Activated CD4-positive, alpha-beta T cell treated with anti-CD3 and anti-CD28 coated beads, Interleukin-2, amount 50 U/mL, for 4 hours (primary cell): Measurements from ENCODE around the gene TC2N.
"Not testable (repeated sequence)": the region's sequence is repeated elsewhere in the genome, so short reads cannot be mapped to it uniquely, and the experiment has no call there.

Experiments
- DNase-seq, 2 experiments: peaks; one replicate each; pipeline ENCODE4 v3.0.0-alpha.2; 2020

TC2N gene

GRCh38 chr14:91867316-91867988, at the start of gene TC2N:
TC2N (minus strand) TSS chr14:91867536; CDS start chr14:91813769, 53,767 bp downstream.
- DNase-seq: peak in 1 of 2 experiments; percentile 19

GRCh38 chr14:91912035-91912434, 44.7 kb upstream of the TC2N start:
- DNase-seq: no peak

GRCh38 chr14:91911474-91912032, 44.2 kb upstream of the TC2N start:
- peak; percentile 25 to 28 for DNase-seq

DNA sequence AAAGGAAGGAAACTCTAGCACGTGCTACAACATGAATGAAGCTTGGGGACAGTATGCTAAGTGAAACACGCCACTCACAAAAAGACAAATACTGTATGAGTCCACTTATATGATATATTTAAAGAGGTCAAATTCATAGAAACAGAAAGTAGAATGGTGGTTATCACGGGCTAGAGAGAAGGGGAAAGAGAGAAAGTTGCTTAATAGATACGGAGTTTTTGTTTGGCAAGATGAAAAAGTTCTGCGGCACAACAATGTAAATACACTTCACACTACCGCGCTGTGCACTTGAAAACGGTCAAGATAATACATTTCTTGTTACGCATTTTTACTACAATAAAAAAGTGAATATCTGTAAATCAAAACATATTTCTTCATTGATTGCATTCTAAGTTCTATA, 42.9 kb upstream of the TC2N start:
- DNase-seq: no peak

GRCh38 chr14:91906374-91906773, 39.0 kb upstream of the TC2N start:
- DNase-seq: no peak

DNA sequence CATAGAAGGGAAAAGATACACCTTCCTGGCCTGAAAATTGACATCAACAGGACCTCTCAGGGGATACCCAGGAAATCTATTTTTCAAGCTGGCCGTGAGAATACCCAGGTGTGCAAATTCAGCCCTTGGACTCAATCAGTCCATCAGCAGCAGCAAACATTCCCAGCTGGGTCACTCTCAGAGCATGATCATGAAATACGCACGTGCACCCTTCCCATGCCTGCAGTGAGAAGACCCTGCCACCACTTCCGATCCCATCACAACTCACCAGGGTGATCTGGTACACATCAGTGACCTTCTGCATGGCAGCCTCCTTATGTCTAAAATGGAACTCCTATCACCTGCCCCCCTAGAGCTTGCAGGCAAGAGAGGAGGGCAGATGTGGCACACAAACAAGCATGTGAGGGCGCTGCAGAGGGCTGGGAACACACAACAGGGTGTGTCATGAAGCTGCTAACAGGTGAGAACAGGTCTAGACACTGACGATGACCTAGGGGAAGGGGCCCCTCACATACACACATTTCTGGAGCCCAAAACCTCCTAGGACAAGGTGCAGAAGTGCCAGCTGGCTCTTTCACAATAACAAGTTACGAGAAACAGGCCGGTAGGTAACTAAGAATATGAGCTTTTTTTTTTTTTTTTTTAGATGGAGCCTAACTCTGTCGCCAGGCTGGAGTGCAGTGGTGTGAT, 37.8 kb upstream of the TC2N start:
- no peak for DNase-seq

DNA sequence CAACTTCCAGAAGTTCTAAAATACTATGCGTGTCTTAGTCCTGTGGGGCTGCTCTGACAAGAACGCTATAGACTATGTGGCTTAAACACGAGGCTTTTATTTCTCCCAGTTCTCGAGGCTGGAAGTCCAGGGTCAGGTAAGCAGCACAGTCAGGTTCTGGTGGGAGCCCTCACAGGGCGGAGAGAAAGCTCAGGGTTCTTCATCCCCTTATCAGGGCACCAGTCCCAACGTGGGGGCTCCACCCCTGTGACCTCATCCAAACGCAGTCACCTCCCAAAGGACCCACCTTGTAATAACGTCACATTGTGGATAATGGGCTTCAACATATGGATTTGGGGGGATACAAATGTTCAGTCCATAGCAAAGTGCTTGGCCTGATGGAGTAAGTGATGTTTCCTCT, 37.1 kb upstream of the TC2N start:
- no peak for DNase-seq

GRCh38 chr14:91903070-91903469, 35.7 kb upstream of the TC2N start:
- DNase-seq: no peak

GRCh38 chr14:91902336-91902735, 35.0 kb upstream of the TC2N start:
- DNase-seq: no peak

- DNase-seq: no peak
Measured at GRCh38 chr14:91901449-91902226, 34.3 kb upstream of the TC2N start.

GRCh38 chr14:91899806-91900205, 32.5 kb upstream of the TC2N start:
- DNase-seq: no peak

- no peak for DNase-seq
Measured at GRCh38 chr14:91899213-91899612, 31.9 kb upstream of the TC2N start.

DNA sequence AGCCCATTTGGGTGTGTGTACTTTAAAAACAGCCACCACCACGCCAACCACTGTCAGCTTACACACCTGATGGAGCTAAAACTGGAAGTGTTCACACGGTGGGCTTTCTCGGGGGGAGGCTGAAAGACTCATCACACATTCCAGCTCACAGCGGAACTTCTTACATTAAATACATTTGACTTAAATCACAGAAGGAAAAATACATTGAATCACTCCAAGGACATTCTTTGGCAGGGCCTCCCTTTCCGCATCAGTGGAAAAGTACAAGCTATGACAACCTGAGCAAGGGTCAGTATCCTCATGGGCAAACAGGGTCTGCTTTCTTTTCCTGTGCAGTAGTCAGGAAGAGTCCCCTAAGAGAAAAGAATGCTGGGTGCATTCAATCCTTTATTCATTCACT, 31.0 kb upstream of the TC2N start:
- no peak for DNase-seq

DNA sequence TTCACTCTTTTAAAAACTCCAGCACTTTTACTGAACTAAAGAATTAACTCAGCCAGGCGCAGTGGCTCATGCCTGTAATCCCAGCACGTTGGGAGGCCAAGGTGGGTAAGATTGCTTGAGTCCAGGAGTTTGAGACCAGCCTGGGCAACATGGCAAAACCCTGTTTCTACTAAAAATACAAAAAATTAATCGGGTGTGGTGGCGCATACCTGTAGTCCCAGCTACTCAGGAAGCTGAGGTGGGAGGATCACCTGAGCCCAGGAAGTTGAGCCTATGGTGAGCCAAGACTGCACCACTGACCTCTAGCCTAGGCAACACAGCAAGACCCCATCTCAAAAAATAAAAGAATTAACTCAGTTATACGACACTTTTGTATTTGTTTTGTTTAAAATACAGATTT, 30.4 kb upstream of the TC2N start:
- DNase-seq: not testable (repeated sequence)

- DNase-seq: no peak
Measured at GRCh38 chr14:91897106-91897701, 29.9 kb upstream of the TC2N start.

DNA sequence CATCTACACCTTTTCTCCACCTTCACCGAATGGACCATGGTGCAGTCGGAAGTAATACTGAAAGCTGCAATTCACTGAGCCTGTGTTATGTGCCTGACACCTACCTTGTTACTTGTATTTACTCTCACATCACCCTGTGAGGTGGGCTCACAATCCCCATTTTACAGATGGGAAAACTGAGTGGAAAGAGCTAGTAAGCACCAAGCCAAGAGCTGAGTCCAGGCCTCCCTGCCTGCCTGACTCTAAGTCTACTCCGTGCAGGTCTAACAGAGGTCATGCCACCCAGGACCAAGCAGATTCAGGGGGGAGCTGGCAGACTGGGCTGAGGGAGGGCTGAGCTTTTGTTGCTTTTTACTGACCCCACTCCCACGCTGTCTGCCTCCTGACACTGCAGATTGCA, 29.1 kb upstream of the TC2N start:
- no peak for DNase-seq

- no peak for DNase-seq
Measured at GRCh38 chr14:91893669-91894068, 26.3 kb upstream of the TC2N start.

GRCh38 chr14:91893007-91893406, 25.7 kb upstream of the TC2N start:
- no peak for DNase-seq

GRCh38 chr14:91891721-91892220, 24.4 kb upstream of the TC2N start:
- no peak for DNase-seq

DNA sequence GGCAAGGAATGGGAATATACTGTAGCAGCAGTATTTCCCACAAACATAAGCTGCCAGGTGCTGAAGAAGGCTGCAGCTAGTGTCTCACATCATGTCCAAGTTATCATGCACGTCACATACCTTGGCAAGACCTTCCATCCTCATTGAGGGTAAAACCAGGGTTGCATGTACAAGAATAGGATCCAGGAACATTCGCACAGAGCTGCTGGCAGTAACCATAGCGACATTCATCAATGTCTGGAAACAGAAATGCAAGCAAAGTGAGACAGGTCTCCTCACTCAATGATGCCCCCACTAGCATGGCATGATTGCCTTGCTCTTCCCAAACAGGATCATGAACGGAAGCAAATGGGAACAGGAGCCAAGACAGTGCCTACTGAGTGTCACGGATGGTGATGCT, 23.8 kb upstream of the TC2N start:
- DNase-seq: no peak

DNA sequence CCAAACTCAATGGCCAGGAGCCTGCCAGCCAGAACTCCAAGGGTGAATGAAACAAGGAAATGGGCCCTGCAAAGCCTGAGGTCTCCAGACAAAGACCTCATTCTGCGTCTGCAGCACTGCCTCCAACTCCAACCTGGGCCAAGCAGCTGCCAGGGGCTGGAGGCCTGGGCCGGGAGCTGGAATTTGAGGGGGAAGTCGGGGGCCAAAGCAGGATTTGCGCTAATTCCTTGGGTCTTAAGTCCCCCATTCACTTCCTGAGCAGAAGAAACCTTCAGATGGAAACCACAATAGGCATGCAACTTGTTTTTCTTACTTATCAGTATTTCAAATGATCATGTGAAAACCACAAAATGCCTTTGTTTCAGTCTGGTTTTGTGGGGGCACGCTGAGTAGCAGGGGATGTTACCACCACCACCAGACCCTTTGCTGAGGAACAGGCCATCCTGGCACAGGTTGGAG, 23.0 kb upstream of the TC2N start:
- DNase-seq: no peak

DNA sequence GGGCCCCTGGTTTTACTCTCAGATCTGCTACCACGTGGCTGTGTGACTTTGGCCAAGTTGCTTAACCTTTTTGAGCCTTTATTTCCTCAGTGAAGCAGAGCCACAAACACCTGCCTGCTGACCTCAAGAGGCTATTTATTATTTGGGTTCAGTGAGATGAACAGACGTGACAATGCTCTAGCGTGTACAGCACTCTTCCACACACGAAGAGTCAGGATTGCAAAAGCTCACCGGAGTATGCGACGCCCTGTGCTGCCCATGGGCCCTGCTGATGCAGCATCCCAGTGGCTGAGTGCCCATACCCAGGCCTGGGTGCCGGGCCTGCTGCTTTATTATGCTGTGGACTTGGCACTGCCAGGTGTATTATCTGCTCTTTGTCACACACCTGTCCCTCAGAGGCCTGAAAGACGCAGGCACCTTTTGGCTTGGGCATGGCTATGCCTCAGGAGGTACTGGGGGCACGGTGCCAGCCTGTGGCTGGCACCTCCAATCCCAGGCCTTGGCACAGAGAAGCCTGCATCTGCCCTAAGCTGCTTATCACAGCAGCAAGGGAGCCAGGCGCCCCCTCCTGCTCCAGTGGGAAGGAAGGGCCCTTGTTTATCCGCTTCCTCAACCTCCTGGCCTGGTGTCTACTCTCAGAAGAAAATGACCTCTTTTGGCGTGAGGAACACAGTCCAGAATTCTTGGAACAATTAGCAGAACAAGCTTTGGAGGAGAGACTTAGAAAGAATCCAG, 22.3 kb upstream of the TC2N start:
- no peak for DNase-seq
